HUES6 (cell line): ENCODE results near the gene COLEC12.

Source experiments
- H3K27ac ChIP-seq: 2 replicates; pipeline ENCODE4 v1.7.0; 2013; ENCODE audit warnings: low read depth, mild to moderate bottlenecking, low read length, inconsistent platforms
- H3K27me3 ChIP-seq: 2 replicates; pipeline ENCODE4 v1.6.1; 2013; ENCODE audit warnings: low read length; ENCODE audit not compliant: control insufficient read depth, insufficient read depth
- H3K36me3 ChIP-seq: 2 replicates; pipeline ENCODE4 v1.6.1; 2013; ENCODE audit warnings: low read length; ENCODE audit not compliant: control insufficient read depth, insufficient read depth
- H3K4me1 ChIP-seq: 2 replicates; pipeline ENCODE4 v1.6.1; 2013; ENCODE audit warnings: low read length; ENCODE audit not compliant: control insufficient read depth, insufficient read depth
- H3K4me3 ChIP-seq: 2 replicates; pipeline ENCODE4 v1.5.1; 2013; ENCODE audit warnings: low read depth, low read length
- H3K9ac ChIP-seq: one replicate; pipeline ENCODE4 v1.6.1; 2013; ENCODE audit warnings: mild to moderate bottlenecking, low read length
- H3K9me3 ChIP-seq: 2 replicates; pipeline ENCODE4 v1.6.1; 2013; ENCODE audit warnings: low read depth, low read length; ENCODE audit not compliant: control insufficient read depth, insufficient read depth

The COLEC12 gene

DNA sequence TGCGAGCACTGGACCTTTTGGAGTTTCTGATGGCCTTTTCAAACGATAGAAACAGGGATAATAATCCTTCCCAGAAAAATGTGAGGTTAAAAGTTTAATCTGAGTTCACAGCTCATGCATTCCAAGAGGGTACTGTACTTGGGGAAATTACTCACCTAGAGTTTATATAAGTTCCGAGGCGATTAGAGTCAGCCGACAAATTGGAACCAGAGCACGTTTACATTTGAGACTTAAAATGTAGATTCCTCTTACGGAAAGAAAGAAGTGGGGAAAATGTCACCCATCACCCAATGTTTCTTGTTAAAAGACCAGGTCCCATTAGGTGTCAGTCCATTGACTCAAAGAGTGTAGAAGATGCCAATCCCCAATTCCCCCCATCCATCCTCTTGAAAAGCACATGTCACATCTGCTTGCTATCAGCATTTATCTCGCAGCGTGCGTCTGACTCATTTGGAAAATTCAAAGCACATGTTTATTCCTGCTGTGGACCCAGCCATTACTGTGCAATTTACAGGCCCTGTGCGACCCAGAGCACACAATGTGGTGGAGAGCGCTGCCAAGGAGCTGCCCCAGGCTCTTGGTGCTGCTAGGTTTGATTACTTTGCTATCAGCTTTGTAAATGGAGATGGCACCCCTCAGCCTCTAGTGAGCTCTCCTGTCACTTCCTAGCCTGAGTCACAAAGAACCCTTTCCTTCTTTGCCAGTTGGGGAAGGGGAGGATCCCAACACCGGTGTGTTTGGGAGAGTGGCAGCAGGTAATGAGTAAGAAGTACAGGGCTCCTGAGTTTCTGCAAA lies 104.8 kb downstream of the COLEC12 start:
- Histone ChIP-seq H3K4me1 (no peaks in the 10 kb centered on the region), H3K9ac (no peak overlapping the region), H3K27me3 (no peaks in the 10 kb centered on the region), H3K36me3 (no peaks in the 10 kb centered on the region), H3K27ac (no peak overlapping the region), H3K4me3 (no peak overlapping the region), H3K9me3 (no peaks in the 10 kb centered on the region)

DNA sequence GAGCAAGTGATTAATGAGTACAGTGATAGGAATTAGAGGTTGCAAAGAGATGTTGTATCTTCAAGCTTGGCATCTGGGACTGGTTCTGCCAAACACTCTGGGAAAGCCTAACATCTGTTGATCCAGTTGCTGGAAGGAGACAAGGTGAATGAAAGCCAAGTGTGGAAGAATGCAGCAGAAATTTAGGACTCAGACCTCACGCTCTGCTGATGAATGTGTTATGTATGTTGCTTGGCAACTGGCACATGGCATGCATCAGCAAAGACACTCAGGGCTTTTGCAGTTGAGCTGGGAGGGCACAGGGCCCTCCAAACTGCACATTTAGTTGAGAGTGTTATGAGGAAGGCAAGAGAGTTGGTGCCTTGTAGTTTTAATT lies 105.5 kb downstream of the COLEC12 start:
- Histone ChIP-seq H3K27me3 (no peaks in the 10 kb centered on the region), H3K27ac (no peak overlapping the region)

GRCh38 chr18:394262-394986 lies 106.1 kb downstream of the COLEC12 start:
- Histone ChIP-seq H3K9ac (no peak overlapping the region), H3K4me3 (no peak overlapping the region), H3K9me3 (no peaks in the 10 kb centered on the region), H3K27me3 (no peaks in the 10 kb centered on the region), H3K4me1 (no peaks in the 10 kb centered on the region), H3K36me3 (no peaks in the 10 kb centered on the region), H3K27ac (no peak overlapping the region)

More for the DNA sequence above, 105.5 kb downstream of the COLEC12 start:
- Histone ChIP-seq H3K36me3 (no peaks in the 10 kb centered on the region), H3K4me3 (no peak overlapping the region), H3K4me1 (no peaks in the 10 kb centered on the region), H3K9me3 (no peaks in the 10 kb centered on the region), H3K9ac (no peak overlapping the region)

- H3K27me3 ChIP-seq = no peaks in the 10 kb centered on the region
- H3K9ac ChIP-seq = no peak overlapping the region
- no peak overlapping the region for H3K27ac ChIP-seq
- no peaks in the 10 kb centered on the region for H3K9me3 ChIP-seq
- no peaks in the 10 kb centered on the region for H3K4me1 ChIP-seq
- no peak overlapping the region for H3K4me3 ChIP-seq
- H3K36me3 ChIP-seq = no peaks in the 10 kb centered on the region
Observed at GRCh38 chr18:393574-393957, 106.9 kb downstream of the COLEC12 start.

GRCh38 chr18:392928-393573 lies 107.5 kb downstream of the COLEC12 start:
- H3K4me1 ChIP-seq = no peaks in the 10 kb centered on the region
- H3K9ac ChIP-seq = no peak overlapping the region
- no peaks in the 10 kb centered on the region for H3K27me3 ChIP-seq
- H3K27ac ChIP-seq = no peak overlapping the region
- no peaks in the 10 kb centered on the region for H3K9me3 ChIP-seq
- H3K36me3 ChIP-seq = no peaks in the 10 kb centered on the region
- H3K4me3 ChIP-seq = no peak overlapping the region

GRCh38 chr18:390741-391478 lies 109.6 kb downstream of the COLEC12 start:
- H3K27ac ChIP-seq = no peak overlapping the region
- H3K9ac ChIP-seq = no peak overlapping the region
- H3K36me3 ChIP-seq = no peaks in the 10 kb centered on the region
- no peaks in the 10 kb centered on the region for H3K9me3 ChIP-seq
- no peaks in the 10 kb centered on the region for H3K4me1 ChIP-seq
- H3K27me3 ChIP-seq = no peaks in the 10 kb centered on the region
- no peak overlapping the region for H3K4me3 ChIP-seq

- Histone ChIP-seq H3K4me1 (no peaks in the 10 kb centered on the region), H3K9me3 (no peaks in the 10 kb centered on the region), H3K9ac (no peak overlapping the region), H3K27ac (no peak overlapping the region), H3K27me3 (no peaks in the 10 kb centered on the region), H3K36me3 (no peaks in the 10 kb centered on the region), H3K4me3 (no peak overlapping the region)
Observed at GRCh38 chr18:389658-390357, 110.7 kb downstream of the COLEC12 start.

GRCh38 chr18:388200-388599 lies 112.3 kb downstream of the COLEC12 start:
- H3K9me3 ChIP-seq = no peaks in the 10 kb centered on the region

GRCh38 chr18:386994-387393 lies 113.5 kb downstream of the COLEC12 start:
- Histone ChIP-seq H3K27ac (no peak overlapping the region), H3K9ac (no peak overlapping the region), H3K4me1 (no peaks in the 10 kb centered on the region), H3K27me3 (no peaks in the 10 kb centered on the region), H3K9me3 (no peaks in the 10 kb centered on the region), H3K36me3 (no peaks in the 10 kb centered on the region), H3K4me3 (no peak overlapping the region)

More at GRCh38 chr18:388200-388599, 112.3 kb downstream of the COLEC12 start:
- H3K27ac ChIP-seq = no peak overlapping the region
- H3K4me3 ChIP-seq = no peak overlapping the region
- no peaks in the 10 kb centered on the region for H3K36me3 ChIP-seq
- H3K27me3 ChIP-seq = no peaks in the 10 kb centered on the region
- no peaks in the 10 kb centered on the region for H3K4me1 ChIP-seq
- no peak overlapping the region for H3K9ac ChIP-seq

- Histone ChIP-seq H3K27ac (no peak overlapping the region), H3K36me3 (no peaks in the 10 kb centered on the region), H3K4me3 (no peak overlapping the region), H3K9me3 (no peaks in the 10 kb centered on the region), H3K27me3 (no peaks in the 10 kb centered on the region), H3K9ac (no peak overlapping the region), H3K4me1 (no peaks in the 10 kb centered on the region)
Observed at GRCh38 chr18:384897-385296, 115.6 kb downstream of the COLEC12 start.
